ENCODE results near the gene ABHD1. TPM values are rescaled to one million over a fixed set of nuclear protein-coding genes. Genes with fewer than 3 reads are reported as not detected.

Gene ABHD1
- total and polyA plus RNA-seq, 8 donors = 0.26 to 0.99 (median 0.34) TPM; not detected in 1

- no peak for TF ChIP-seq CTCF (IDR thresholded peaks at IDR 0.05)
- 66 to 79% methylated on average over 11 of the region's 11 CpGs for WGBS, 2 donors
- H3K36me3 ChIP-seq = peaks cover 6 to 16% (median 12%) of the 10 kb centered on the region in 3 donors
- no peak for DNase-seq
- H3K4me3 ChIP-seq = no peak overlapping the region
- no peaks in the 10 kb centered on the region for H3K27me3 ChIP-seq
- H3K27ac ChIP-seq = no peak overlapping the region
- intact Hi-C loops (cut with DNase I) = no loop called here
- no peaks in the 10 kb centered on the region for H3K9me3 ChIP-seq
- H3K4me1 ChIP-seq = peaks cover 0 to 6% (median 6%) of the 10 kb centered on the region in 3 donors
- no peak for ATAC-seq
- FAIRE-seq = no peak
Observed at GRCh38 chr2:27128668-27129571, 5.3 kb downstream of the ABHD1 start.

- 92 to 96% methylated on average over 10 of the region's 10 CpGs for WGBS, 2 donors
- Histone ChIP-seq H3K4me3 (no peak overlapping the region), H3K4me1 (peaks cover 0 to 6% (median 6%) of the 10 kb centered on the region in 3 donors), H3K27me3 (no peaks in the 10 kb centered on the region), H3K27ac (no peak overlapping the region), H3K36me3 (peaks cover 6 to 16% (median 12%) of the 10 kb centered on the region in 3 donors), H3K9me3 (no peaks in the 10 kb centered on the region)
- ATAC-seq (no peak), FAIRE-seq (no peak), DNase-seq (peak in 1 of 6 donors; percentile 49)
- intact Hi-C loops (cut with DNase I) = no loop called here
- no peak for TF ChIP-seq CTCF (IDR thresholded peaks at IDR 0.05)
Observed at GRCh38 chr2:27130396-27130795, 6.8 kb downstream of the ABHD1 start.

GRCh38 chr2:27131429-27131828 is 7.8 kb downstream of the ABHD1 start:
- Histone ChIP-seq H3K27ac (no peak overlapping the region), H3K9me3 (no peaks in the 10 kb centered on the region), H3K4me1 (peaks cover 0 to 6% (median 6%) of the 10 kb centered on the region in 3 donors), H3K4me3 (no peak overlapping the region), H3K27me3 (no peaks in the 10 kb centered on the region), H3K36me3 (peaks cover 6 to 16% (median 12%) of the 10 kb centered on the region in 3 donors)
- 88 to 91% methylated on average over 11 of the region's 11 CpGs for WGBS, 2 donors
- TF ChIP-seq CTCF (IDR thresholded peaks at IDR 0.05) = no peak
- FAIRE-seq (no peak), ATAC-seq (no peak), DNase-seq (no peak)
- intact Hi-C loops (cut with DNase I) = no loop called here

GRCh38 chr2:27133195-27133875 is 9.7 kb downstream of the ABHD1 start:
- peaks cover 6 to 16% (median 12%) of the 10 kb centered on the region in 3 donors for H3K36me3 ChIP-seq
- peaks cover 0 to 6% (median 6%) of the 10 kb centered on the region in 3 donors for H3K4me1 ChIP-seq
- peak overlapping the region in 1 of 4 donors; percentile 81 for H3K27ac ChIP-seq
- H3K9me3 ChIP-seq = no peaks in the 10 kb centered on the region
- peak overlapping the region; percentile 75 to 98 (median 86) for H3K4me3 ChIP-seq
- whole genome bisulfite sequencing, 2 donors = 22 to 26% methylated on average over 14 of the region's 14 CpGs
- DNase-seq = peak in 1 of 6 donors; percentile 49
- FAIRE-seq = no peak
- H3K27me3 ChIP-seq = no peaks in the 10 kb centered on the region
- no peak for TF ChIP-seq CTCF (IDR thresholded peaks at IDR 0.05)
- no peak for ATAC-seq
- intact Hi-C loops (cut with DNase I) = no loop called here

All from pancreas (tissue), 10 donors.